Esophagus (tissue), 2 donors: ENCODE data around the gene VTI1A. TPM values are rescaled to one million over a fixed set of nuclear protein-coding genes. Genes with fewer than 3 reads are reported as not detected.

Source experiments
- H3K27ac ChIP-seq, 2 donors: one replicate each; pipeline ENCODE4 v1.5.1; 2013; ENCODE audit warnings: low read depth in 2 of 2, mild to moderate bottlenecking in 2 of 2, inconsistent platforms in 1 of 2, low read length in 1 of 2, moderate library complexity in 1 of 2
- H3K27me3 ChIP-seq, 2 donors: one replicate each; pipeline ENCODE4 v1.6.1; 2013; ENCODE audit warnings: low read length in 2 of 2, control low read depth in 1 of 2, mild to moderate bottlenecking in 1 of 2; ENCODE audit not compliant: insufficient read depth in 2 of 2, control insufficient read depth in 1 of 2
- H3K36me3 ChIP-seq, 2 donors: one replicate each; pipeline ENCODE4 v1.6.1; 2013; ENCODE audit warnings: low read length in 1 of 2; ENCODE audit not compliant: control insufficient read depth in 2 of 2, insufficient read depth in 2 of 2
- H3K4me1 ChIP-seq, 2 donors: one replicate each; pipeline ENCODE4 v1.6.1; 2013; ENCODE audit warnings: low read length in 1 of 2; ENCODE audit not compliant: control insufficient read depth in 2 of 2, insufficient read depth in 2 of 2
- H3K4me3 ChIP-seq, 2 donors: one replicate each; pipeline ENCODE4 v1.5.1; 2013; ENCODE audit warnings: low read length in 2 of 2, mild to moderate bottlenecking in 2 of 2, low read depth in 1 of 2, moderate library complexity in 1 of 2
- H3K9me3 ChIP-seq, 2 donors: one replicate each; pipeline ENCODE4 v1.6.1; 2013; ENCODE audit warnings: mild to moderate bottlenecking in 2 of 2, low read depth in 1 of 2, low read length in 1 of 2, moderate library complexity in 1 of 2; ENCODE audit not compliant: control insufficient read depth in 2 of 2, insufficient read depth in 1 of 2
- WGBS, 2 donors: extraction: QIAGEN DNeasy Blood & Tissue Kit; methylation state at CpG; one replicate each; pipeline ENCODE4 v1.1.7; 2013; 5-methylcytosine and 5-hydroxymethylcytosine counted together
- polyA plus RNA-seq, 2 donors: library from polyadenylated mRNA; stranded (reverse); fragments of 200-250 nt; gene quantifications; one replicate each; pipeline ENCODE4 v1.2.3, GENCODE V29; 2013
- donor health status: healthy with polysubstance abuse.
- donor health status: Bipolar disorder and iron deficiency.

VTI1A gene
- polyA plus RNA-seq, 2 donors: 10.6 to 11.5 TPM

- Histone ChIP-seq H3K27me3 (no peaks in the 10 kb centered on the region), H3K9me3 (no peaks in the 10 kb centered on the region), H3K4me3 (no peak overlapping the region), H3K4me1 (no peaks in the 10 kb centered on the region), H3K36me3 (no peaks in the 10 kb centered on the region), H3K27ac (no peak overlapping the region)
- WGBS, 2 donors: 46% methylated on average over 4 of the region's 4 CpGs
Measured at GRCh38 chr10:112689327-112690072, 242.5 kb downstream of the VTI1A start.

DNA sequence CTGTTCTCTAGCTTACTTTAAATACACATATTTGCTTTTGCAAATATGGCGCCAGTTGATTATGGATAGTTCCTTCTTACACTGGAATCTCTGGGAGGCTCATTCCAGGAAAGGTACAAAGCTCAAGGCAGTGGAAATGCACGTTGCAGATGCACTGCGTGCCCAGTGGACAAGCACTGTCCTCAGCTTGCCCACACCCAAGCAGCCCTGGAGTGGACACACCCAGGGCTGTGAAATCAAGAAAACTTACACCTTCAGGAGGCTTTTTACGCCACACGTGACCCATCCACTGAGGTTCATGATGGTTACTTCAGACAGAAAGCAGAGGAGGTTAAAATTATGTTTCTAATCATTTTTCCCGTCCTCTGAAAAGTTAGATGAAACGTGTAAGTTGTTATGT lies 248.5 kb downstream of the VTI1A start:
- Histone ChIP-seq H3K4me3 (no peak overlapping the region), H3K4me1 (no peaks in the 10 kb centered on the region), H3K9me3 (no peaks in the 10 kb centered on the region), H3K36me3 (no peaks in the 10 kb centered on the region), H3K27me3 (no peaks in the 10 kb centered on the region), H3K27ac (no peak overlapping the region)
- WGBS, 2 donors: 96 to 97% methylated on average over 7 of the region's 7 CpGs

GRCh38 chr10:112696592-112696991 lies 249.6 kb downstream of the VTI1A start:
- 67 to 72% methylated on average over 2 of the region's 2 CpGs for WGBS, 2 donors
- Histone ChIP-seq H3K27ac (no peak overlapping the region), H3K27me3 (no peaks in the 10 kb centered on the region), H3K4me3 (no peak overlapping the region), H3K4me1 (no peaks in the 10 kb centered on the region), H3K36me3 (no peaks in the 10 kb centered on the region), H3K9me3 (no peaks in the 10 kb centered on the region)

GRCh38 chr10:112698133-112698817 lies 251.3 kb downstream of the VTI1A start:
- Histone ChIP-seq H3K27ac (no peak overlapping the region), H3K4me3 (no peak overlapping the region), H3K4me1 (no peaks in the 10 kb centered on the region), H3K9me3 (no peaks in the 10 kb centered on the region), H3K27me3 (no peaks in the 10 kb centered on the region), H3K36me3 (no peaks in the 10 kb centered on the region)
- 85 to 86% methylated on average over 7 of the region's 7 CpGs for WGBS, 2 donors

DNA sequence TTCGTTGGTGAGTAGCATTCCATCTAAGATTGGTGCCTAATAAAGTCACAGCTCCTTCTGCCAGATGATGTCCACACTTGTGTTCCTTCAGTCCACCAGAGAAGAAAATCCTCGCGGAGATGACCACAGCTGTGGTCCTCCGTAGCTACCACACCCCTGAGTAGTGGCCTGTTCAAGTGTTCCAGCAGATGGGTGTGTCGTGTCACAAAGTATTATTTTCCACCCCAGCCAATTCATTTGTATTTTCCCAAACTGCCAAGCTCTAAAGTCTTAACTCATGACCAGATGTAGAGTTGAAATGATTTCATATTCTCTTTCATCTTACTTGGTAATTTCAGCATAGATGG lies 251.8 kb downstream of the VTI1A start:
- Histone ChIP-seq H3K27ac (no peak overlapping the region), H3K27me3 (no peaks in the 10 kb centered on the region), H3K9me3 (no peaks in the 10 kb centered on the region), H3K4me3 (no peak overlapping the region), H3K36me3 (no peaks in the 10 kb centered on the region), H3K4me1 (no peaks in the 10 kb centered on the region)
- WGBS, 2 donors: 86 to 90% methylated on average over 5 of the region's 5 CpGs

DNA sequence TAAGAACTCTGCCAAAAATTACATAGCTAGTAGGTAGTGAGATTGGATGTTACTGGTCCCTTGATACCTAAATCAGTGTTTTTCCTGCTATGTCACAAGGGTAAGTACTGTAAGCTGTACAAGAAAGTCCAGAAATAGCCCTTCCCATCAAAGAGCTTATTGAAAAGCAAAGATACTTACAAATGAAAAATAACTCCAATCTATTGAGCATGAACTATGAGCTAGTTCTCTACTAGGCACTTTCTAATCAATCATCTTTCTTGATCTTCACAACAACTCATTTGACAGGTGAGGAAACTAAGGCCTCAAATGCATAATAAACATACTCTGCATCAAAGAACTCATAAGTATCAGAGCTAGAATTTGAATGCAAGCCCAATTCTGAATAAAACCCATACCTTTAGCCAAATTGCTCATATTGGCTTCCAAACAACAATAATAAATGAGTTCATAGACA lies 253.2 kb downstream of the VTI1A start:
- Histone ChIP-seq H3K9me3 (no peaks in the 10 kb centered on the region), H3K27ac (no peak overlapping the region), H3K4me3 (no peak overlapping the region), H3K36me3 (no peaks in the 10 kb centered on the region), H3K27me3 (no peaks in the 10 kb centered on the region), H3K4me1 (no peaks in the 10 kb centered on the region)

DNA sequence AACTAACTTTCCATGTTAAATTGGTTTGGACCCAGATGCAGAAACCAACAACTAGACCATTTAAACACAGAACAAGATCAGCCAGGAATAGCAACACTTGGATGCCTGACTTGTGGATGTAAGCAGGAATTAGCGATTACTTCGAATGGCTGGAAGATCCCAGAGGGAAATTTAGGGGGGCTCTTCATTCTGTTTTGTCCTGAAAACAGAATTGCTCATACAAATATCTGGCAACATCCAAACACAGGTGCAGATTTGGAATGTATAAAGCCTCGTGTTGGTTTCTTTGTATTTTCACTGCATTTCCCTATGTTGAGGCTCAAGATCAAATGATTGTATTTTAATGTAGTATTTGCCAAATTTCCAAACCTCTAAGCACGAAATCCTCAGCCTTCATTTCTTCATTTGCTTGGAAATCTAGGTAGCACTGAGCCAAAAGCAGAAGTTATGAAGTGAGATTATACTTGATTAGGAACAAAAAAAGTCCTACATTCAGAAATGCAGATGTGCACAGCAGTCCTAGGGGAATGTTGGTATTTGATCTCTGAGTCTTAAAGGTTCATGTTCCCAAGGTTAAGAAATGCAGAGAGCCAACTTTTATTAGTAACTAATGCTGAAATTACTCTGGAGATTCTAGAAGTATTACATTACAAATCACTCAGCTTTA lies 254.3 kb downstream of the VTI1A start:
- Histone ChIP-seq H3K9me3 (no peaks in the 10 kb centered on the region), H3K27me3 (no peaks in the 10 kb centered on the region), H3K4me1 (no peaks in the 10 kb centered on the region), H3K4me3 (no peak overlapping the region), H3K36me3 (no peaks in the 10 kb centered on the region), H3K27ac (no peak overlapping the region)
- WGBS, 2 donors: 81 to 87% methylated on average over 4 of the region's 4 CpGs

GRCh38 chr10:112701878-112702255 lies 254.9 kb downstream of the VTI1A start:
- H3K36me3 ChIP-seq: no peaks in the 10 kb centered on the region
- H3K4me3 ChIP-seq: no peak overlapping the region
- WGBS, 2 donors: 81 to 87% methylated on average over 2 of the region's 2 CpGs
- H3K27ac ChIP-seq: no peak overlapping the region
- H3K9me3 ChIP-seq: no peaks in the 10 kb centered on the region
- no peaks in the 10 kb centered on the region for H3K27me3 ChIP-seq
- H3K4me1 ChIP-seq: no peaks in the 10 kb centered on the region

DNA sequence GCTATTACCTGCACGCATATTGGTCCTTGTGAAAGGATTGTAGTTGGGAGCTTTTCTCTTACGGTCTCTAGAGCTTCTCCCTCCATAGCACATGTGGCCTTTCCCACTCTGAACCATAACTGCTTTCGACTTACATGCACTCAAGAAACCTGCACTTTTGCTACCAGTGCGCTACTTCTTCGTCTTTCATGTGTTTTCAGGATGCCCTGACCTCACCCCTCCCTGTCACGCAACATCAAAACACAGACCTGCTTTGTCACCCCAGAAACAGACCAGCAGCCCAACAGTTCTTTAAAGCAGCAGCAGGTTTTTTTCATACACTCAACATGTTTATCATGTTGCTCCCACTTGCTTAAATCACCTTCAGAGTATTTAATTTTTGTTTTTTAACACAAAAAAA lies 259.6 kb downstream of the VTI1A start:
- Histone ChIP-seq H3K27ac (no peak overlapping the region), H3K4me1 (no peaks in the 10 kb centered on the region)
- WGBS, 2 donors: 94% methylated on average over 6 of the region's 6 CpGs

More for the DNA sequence above, 259.6 kb downstream of the VTI1A start:
- Histone ChIP-seq H3K4me3 (no peak overlapping the region), H3K9me3 (no peaks in the 10 kb centered on the region), H3K27me3 (no peaks in the 10 kb centered on the region), H3K36me3 (no peaks in the 10 kb centered on the region)
